Glomerular visceral epithelial cell (primary cell): Measurements from ENCODE around the gene MEX3B.
"Not testable (repeated sequence)": the region's sequence is repeated elsewhere in the genome, so short reads cannot be mapped to it uniquely, and the experiment has no call there.

Experiments
- DNase-seq: peaks from one replicate; pipeline ENCODE4 v3.0.0-alpha.2; 2016; ENCODE audit errors: extremely low spot score

MEX3B gene

GRCh38 chr15:82005239-82005638 lies 40.6 kb downstream of the MEX3B start:
- DNase-seq: no peak

- DNase-seq: no peak
These were observed 41.9 kb downstream of the MEX3B start for GRCh38 chr15:82003916-82004315.

- DNase-seq: not testable (repeated sequence)
These were observed 50.7 kb downstream of the MEX3B start for GRCh38 chr15:81995081-81995480.

- no peak for DNase-seq
These were observed 53.3 kb downstream of the MEX3B start for GRCh38 chr15:81992523-81992922.
